HCT116 (cell line): ENCODE data around the gene THBS1. TPM values are rescaled to one million over a fixed set of nuclear protein-coding genes. Genes with fewer than 3 reads are reported as not detected.

ENCODE experiments used
- ATAC-seq: fragments of 200-7000 bp; cut with Tn5 transposase; 2 replicates; pipeline ENCODE4 v1.9.1; 2020; ENCODE audit warnings: mild to moderate bottlenecking, moderate library complexity
- BruUV-seq: library from RNA; stranded (reverse); fragments of 400-500 nt; replicated peaks from 2 replicates; lab custom pipeline; 2021; lab: Mats Ljungman, UMichigan
- CTCF ChIA-PET: fragments of 300-600 bp; sonication (Branson Sonifier 250); formaldehyde crosslinking; loops from one replicate; lab custom pipeline; 2021; ENCODE audit warnings: antibody characterized with exemption; lab: Charles Lee
- POLR2A ChIA-PET: fragments of 300-600, 350-600 bp; sonication (Branson Sonifier 250); formaldehyde crosslinking; loops from one replicate; lab custom pipeline; 2021; ENCODE audit warnings: antibody characterized with exemption; lab: Charles Lee
- RAD21 ChIA-PET, 2 experiments: fragments of 300-600 bp; sonication (Branson Sonifier 250); formaldehyde crosslinking; loops; one replicate each; lab custom pipeline; 2023; ENCODE audit warnings: low total read pairs in 2 of 2; ENCODE audit not compliant: uncharacterized antibody in 2 of 2, unreplicated experiment in 2 of 2, low non-redundant PET in 1 of 2; lab: Charles Lee
- DNase-seq: peaks from one replicate; pipeline ENCODE4 v3.0.0-alpha.2; 2010; ENCODE audit warnings: low read depth, low spot score
- H2AFZ ChIP-seq: fragments of 200-600 bp; shearing (Covaris generic), sonication (generic); 2 replicates; pipeline ENCODE4 v1.6.1; 2017; ENCODE audit warnings: low read depth, mixed run types, mixed read lengths, antibody characterized with exemption, low read length; ENCODE audit not compliant: poor library complexity, severe bottlenecking
- H3K27ac ChIP-seq: 2 replicates; pipeline ENCODE4 v1.5.1; 2012; ENCODE audit warnings: low read depth, low read length
- H3K27me3 ChIP-seq: fragments of 200-600 bp; sonication (generic); 2 replicates; pipeline ENCODE4 v1.6.1; 2016; ENCODE audit warnings: mixed run types, low read length, mixed read lengths; ENCODE audit not compliant: insufficient read depth
- H3K36me3 ChIP-seq, 2 experiments: fragments of 200-500 bp in 1 of 2; fragments of 200-600 bp in 1 of 2; sonication (Bioruptor generic) in 1 of 2; sonication (generic) in 1 of 2; 2 replicates each; pipeline versions ENCODE4 v1.5.1 to v1.6.1; 2014 to 2016; ENCODE audit warnings: low read length in 2 of 2, inconsistent platforms in 1 of 2, mixed read lengths in 1 of 2, mixed run types in 1 of 2; ENCODE audit not compliant: insufficient read depth in 2 of 2, control insufficient read depth in 1 of 2
- H3K4me1 ChIP-seq, 2 experiments: fragments of 200-600 bp in 1 of 2; sonication (generic) in 1 of 2; 2 replicates each; pipeline versions ENCODE4 v1.5.1 to v1.6.1; 2012 to 2017; ENCODE audit warnings: low read length in 2 of 2, inconsistent platforms in 1 of 2, mild to moderate bottlenecking in 1 of 2, mixed read lengths in 1 of 2, mixed run types in 1 of 2, moderate library complexity in 1 of 2; ENCODE audit not compliant: insufficient read depth in 2 of 2, control insufficient read depth in 1 of 2
- H3K4me2 ChIP-seq: fragments of 200-600 bp; sonication (generic); 2 replicates; pipeline ENCODE4 v1.6.1; 2017; ENCODE audit warnings: mixed run types, low read length, mixed read lengths
- H3K4me3 ChIP-seq, 2 experiments: fragments of 200-600 bp in 1 of 2; sonication (generic) in 1 of 2; replicated peaks in 1 of 2; 2 replicates each; pipeline ENCODE4 v1.5.1; 2011 to 2016; ENCODE audit warnings: low read length in 2 of 2, control low read depth in 1 of 2, low read depth in 1 of 2, mild to moderate bottlenecking in 1 of 2, mixed read lengths in 1 of 2, mixed run types in 1 of 2
- H3K79me2 ChIP-seq: fragments of 200-600 bp; sonication (generic); 2 replicates; pipeline ENCODE4 v1.6.1; 2017; ENCODE audit warnings: mild to moderate bottlenecking, mixed run types, low read length, moderate library complexity, mixed read lengths; ENCODE audit not compliant: insufficient read depth
- H3K9ac ChIP-seq: fragments of 200-600 bp; sonication (generic); 2 replicates; pipeline ENCODE4 v1.6.1; 2016; ENCODE audit warnings: low read length, mixed read lengths
- H3K9me2 ChIP-seq: fragments of 200-600 bp; sonication (generic), shearing (Covaris generic); 2 replicates; pipeline ENCODE4 v1.6.1; 2017; ENCODE audit warnings: mixed run types, mild to moderate bottlenecking, moderate library complexity; ENCODE audit not compliant: insufficient read depth
- H3K9me3 ChIP-seq, 2 experiments: fragments of 200-500 bp in 1 of 2; fragments of 200-600 bp in 1 of 2; sonication (Bioruptor generic) in 1 of 2; sonication (generic) in 1 of 2; 2 replicates each; pipeline ENCODE4 v1.6.1; 2014 to 2017; ENCODE audit warnings: low read length in 2 of 2, mixed read lengths in 2 of 2, inconsistent platforms in 1 of 2, low read depth in 1 of 2, mild to moderate bottlenecking in 1 of 2, mixed run types in 1 of 2, moderate library complexity in 1 of 2; ENCODE audit not compliant: control insufficient read depth in 1 of 2, insufficient read depth in 1 of 2
- H4K20me1 ChIP-seq: fragments of 200-600 bp; sonication (generic), shearing (Covaris generic); 2 replicates; pipeline ENCODE4 v1.6.1; 2017; ENCODE audit warnings: mixed run types, mild to moderate bottlenecking, moderate library complexity; ENCODE audit not compliant: insufficient read depth
- ATF3 ChIP-seq: IDR thresholded peaks from 2 replicates; pipeline ENCODE4 v1.6.1; 2012
- CBX3 ChIP-seq: IDR thresholded peaks from 2 replicates; pipeline ENCODE4 v1.6.1; 2012; ENCODE audit warnings: low read depth
- CEBPB ChIP-seq: IDR thresholded peaks from 2 replicates; pipeline ENCODE4 v1.6.1; 2012; ENCODE audit warnings: low read depth
- EGR1 ChIP-seq: IDR thresholded peaks from 2 replicates; pipeline ENCODE4 v1.6.1; 2012; ENCODE audit warnings: low read depth
- ELF1 ChIP-seq: IDR thresholded peaks from 2 replicates; pipeline ENCODE4 v1.6.1; 2012; ENCODE audit warnings: low read depth, borderline replicate concordance
- EZH2 ChIP-seq: fragments of 200-600 bp; sonication (generic); IDR thresholded peaks from 2 replicates; pipeline ENCODE4 v1.6.1; 2017; ENCODE audit warnings: antibody characterized with exemption, mixed run types
- EZH2phosphoT487 ChIP-seq: fragments of 200-600 bp; IDR thresholded peaks from 2 replicates; pipeline ENCODE4 v1.6.1; 2018; ENCODE audit warnings: antibody characterized with exemption, borderline replicate concordance
- FOSL1 ChIP-seq: IDR thresholded peaks from 2 replicates; pipeline ENCODE4 v1.6.1; 2012; ENCODE audit warnings: low read depth
- JUND ChIP-seq: IDR thresholded peaks from 2 replicates; pipeline ENCODE4 v1.6.1; 2012
- MAX ChIP-seq: IDR thresholded peaks from 2 replicates; pipeline ENCODE4 v1.6.1; 2012
- POLR2A ChIP-seq: IDR thresholded peaks from 2 replicates; pipeline ENCODE4 v1.7.0; 2011; ENCODE audit warnings: borderline replicate concordance; ENCODE audit not compliant: insufficient read depth, insufficient read length; ENCODE audit errors: extremely low read depth
- POLR2AphosphoS5 ChIP-seq: IDR thresholded peaks from 2 replicates; pipeline ENCODE4 v1.6.1; 2011; ENCODE audit warnings: mild to moderate bottlenecking, low read depth, low read length, moderate library complexity
- RAD21 ChIP-seq: IDR thresholded peaks from 2 replicates; pipeline ENCODE4 v1.6.1; 2012; ENCODE audit warnings: low read depth, mild to moderate bottlenecking
- REST ChIP-seq: IDR thresholded peaks from 2 replicates; pipeline ENCODE4 v1.6.1; 2012; ENCODE audit warnings: low read depth
- SIN3A ChIP-seq: IDR thresholded peaks from 2 replicates; pipeline ENCODE4 v1.6.1; 2012; ENCODE audit warnings: low read depth
- SRF ChIP-seq: IDR thresholded peaks from 2 replicates; pipeline ENCODE4 v1.6.1; 2012; ENCODE audit warnings: low read depth
- TCF7L2 ChIP-seq: IDR thresholded peaks from 2 replicates; pipeline ENCODE4 v1.7.0; 2011; ENCODE audit warnings: borderline replicate concordance, inconsistent platforms; ENCODE audit not compliant: insufficient read depth, insufficient read length; ENCODE audit errors: extremely low read depth
- ZNF274 ChIP-seq: fragments of 200-500 bp; sonication (Bioruptor generic); IDR thresholded peaks from 2 replicates; pipeline ENCODE4 v1.6.1; 2014; ENCODE audit warnings: mild to moderate bottlenecking, low read depth, low read length, inconsistent platforms
- intact Hi-C: fragments of 100-400 bp; cut with micrococcal nuclease; formaldehyde crosslinking; loops from 2 replicates; pipeline ENCODE4 v1.10.0; 2022
- total RNA-seq: library from RNA; stranded (reverse); gene quantifications from one replicate; pipeline ENCODE4 v1.2.1, GENCODE V29; 2021; ENCODE audit not compliant: unreplicated experiment
- TF ChIP-seq, protein P1 (sequence below), 3 experiments: fragments of 200-600 bp in 1 of 3; sonication (generic) in 1 of 3; IDR thresholded peaks in 2 of 3; conservative IDR thresholded peaks in 1 of 3; 2 replicates each; pipeline ENCODE4 v1.5.1; 2012 to 2017; ENCODE audit warnings: low read depth in 2 of 3, low read length in 2 of 3, antibody characterized with exemption in 1 of 3, borderline replicate concordance in 1 of 3, control low read depth in 1 of 3, mild to moderate bottlenecking in 1 of 3, mixed read lengths in 1 of 3, mixed run types in 1 of 3, moderate library complexity in 1 of 3; ENCODE audit not compliant: insufficient read depth in 1 of 3
- TF ChIP-seq, protein P2 (sequence below): IDR thresholded peaks from 2 replicates; pipeline ENCODE4 v1.6.1; 2011; ENCODE audit warnings: mild to moderate bottlenecking, low read length, moderate library complexity; ENCODE audit not compliant: insufficient replicate concordance; ENCODE audit errors: extremely low read depth

THBS1 gene
- total RNA-seq, 1 experiment from 2014 or later, result 6.3 TPM

- Histone ChIP-seq H3K27ac (no peak overlapping the region), H3K4me2 (no peak overlapping the region), H3K9me3 (no peaks in the 10 kb centered on the region), H2AFZ (no peak overlapping the region), H3K9me2 (no peaks in the 10 kb centered on the region), H3K36me3 (no peaks in the 10 kb centered on the region), H3K4me3 (no peak overlapping the region), H3K9ac (no peak overlapping the region), H3K27me3 (no peaks in the 10 kb centered on the region), H3K79me2 (no peaks in the 10 kb centered on the region), H4K20me1 (no peaks in the 10 kb centered on the region), H3K4me1 (no peaks in the 10 kb centered on the region)
- ChIA-PET RAD21 (no interaction called here), POLR2A (no interaction called here), CTCF (interaction anchor here (1.8 kb wide), 1 partner anchor 25 kb away, joined by 7 read pairs; the partner anchor contains the start of gene THBS1)
- ATAC-seq (no peak), DNase-seq (no peak)
- no TSS peak for BruUV-seq
- intact Hi-C loops, result no loop called here
- TF ChIP-seq SRF, result no peak
- TF ChIP-seq POLR2A, result no peak
- no peak for TF ChIP-seq SIN3A
- TF ChIP-seq JUND, result no peak
- no peak for TF ChIP-seq REST
- no peak for TF ChIP-seq EGR1
- TF ChIP-seq CEBPB, result no peak
- no peak for TF ChIP-seq MAX
- no peak for TF ChIP-seq ELF1
- no peak for TF ChIP-seq EZH2phosphoT487
- TF ChIP-seq, protein P1, sequence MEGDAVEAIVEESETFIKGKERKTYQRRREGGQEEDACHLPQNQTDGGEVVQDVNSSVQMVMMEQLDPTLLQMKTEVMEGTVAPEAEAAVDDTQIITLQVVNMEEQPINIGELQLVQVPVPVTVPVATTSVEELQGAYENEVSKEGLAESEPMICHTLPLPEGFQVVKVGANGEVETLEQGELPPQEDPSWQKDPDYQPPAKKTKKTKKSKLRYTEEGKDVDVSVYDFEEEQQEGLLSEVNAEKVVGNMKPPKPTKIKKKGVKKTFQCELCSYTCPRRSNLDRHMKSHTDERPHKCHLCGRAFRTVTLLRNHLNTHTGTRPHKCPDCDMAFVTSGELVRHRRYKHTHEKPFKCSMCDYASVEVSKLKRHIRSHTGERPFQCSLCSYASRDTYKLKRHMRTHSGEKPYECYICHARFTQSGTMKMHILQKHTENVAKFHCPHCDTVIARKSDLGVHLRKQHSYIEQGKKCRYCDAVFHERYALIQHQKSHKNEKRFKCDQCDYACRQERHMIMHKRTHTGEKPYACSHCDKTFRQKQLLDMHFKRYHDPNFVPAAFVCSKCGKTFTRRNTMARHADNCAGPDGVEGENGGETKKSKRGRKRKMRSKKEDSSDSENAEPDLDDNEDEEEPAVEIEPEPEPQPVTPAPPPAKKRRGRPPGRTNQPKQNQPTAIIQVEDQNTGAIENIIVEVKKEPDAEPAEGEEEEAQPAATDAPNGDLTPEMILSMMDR (IDR thresholded peaks at IDR 0.05 in 2 of 3, conservative IDR thresholded peaks at IDR 0.05 in 1 of 3; ENCODE audit: borderline replicate concordance in 1 of 3, insufficient read depth in 1 of 3, low read depth in 2 of 3, low read length in 2 of 3), result no peak
- no peak for TF ChIP-seq EZH2
- no peak for TF ChIP-seq RAD21
- no peak for TF ChIP-seq POLR2AphosphoS5
- no peak for TF ChIP-seq CBX3
- no peak for TF ChIP-seq TCF7L2
- no peak for TF ChIP-seq FOSL1
- no peak for TF ChIP-seq ZNF274
- TF ChIP-seq, protein P2, sequence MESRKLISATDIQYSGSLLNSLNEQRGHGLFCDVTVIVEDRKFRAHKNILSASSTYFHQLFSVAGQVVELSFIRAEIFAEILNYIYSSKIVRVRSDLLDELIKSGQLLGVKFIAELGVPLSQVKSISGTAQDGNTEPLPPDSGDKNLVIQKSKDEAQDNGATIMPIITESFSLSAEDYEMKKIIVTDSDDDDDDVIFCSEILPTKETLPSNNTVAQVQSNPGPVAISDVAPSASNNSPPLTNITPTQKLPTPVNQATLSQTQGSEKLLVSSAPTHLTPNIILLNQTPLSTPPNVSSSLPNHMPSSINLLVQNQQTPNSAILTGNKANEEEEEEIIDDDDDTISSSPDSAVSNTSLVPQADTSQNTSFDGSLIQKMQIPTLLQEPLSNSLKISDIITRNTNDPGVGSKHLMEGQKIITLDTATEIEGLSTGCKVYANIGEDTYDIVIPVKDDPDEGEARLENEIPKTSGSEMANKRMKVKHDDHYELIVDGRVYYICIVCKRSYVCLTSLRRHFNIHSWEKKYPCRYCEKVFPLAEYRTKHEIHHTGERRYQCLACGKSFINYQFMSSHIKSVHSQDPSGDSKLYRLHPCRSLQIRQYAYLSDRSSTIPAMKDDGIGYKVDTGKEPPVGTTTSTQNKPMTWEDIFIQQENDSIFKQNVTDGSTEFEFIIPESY, result no peak
- TF ChIP-seq ATF3, result no peak
These were observed 26.0 kb upstream of the THBS1 start for GRCh38 chr15:39554746-39555387.
